ENCODE data around the gene KIT.

DNA sequence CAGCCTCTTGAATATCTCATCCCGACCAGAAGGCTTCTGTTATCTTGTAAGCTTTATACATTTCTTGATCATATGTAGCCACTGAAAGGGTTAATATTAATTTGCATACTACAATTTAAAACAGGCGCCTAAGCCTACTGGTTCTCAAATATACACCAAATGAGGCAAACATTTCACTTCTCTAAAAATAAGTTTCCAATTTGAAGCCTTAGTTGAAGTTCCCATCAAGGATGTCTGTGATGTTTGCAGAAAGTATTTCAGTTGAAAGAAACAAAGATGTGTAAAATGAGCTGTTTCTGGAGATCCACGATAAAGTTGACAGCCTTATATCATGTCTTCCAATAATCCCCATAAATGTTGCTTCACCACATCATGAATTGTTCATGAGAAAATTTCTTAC, 70.6 kb downstream of the KIT start:
- TF ChIP-seq, protein P1, sequence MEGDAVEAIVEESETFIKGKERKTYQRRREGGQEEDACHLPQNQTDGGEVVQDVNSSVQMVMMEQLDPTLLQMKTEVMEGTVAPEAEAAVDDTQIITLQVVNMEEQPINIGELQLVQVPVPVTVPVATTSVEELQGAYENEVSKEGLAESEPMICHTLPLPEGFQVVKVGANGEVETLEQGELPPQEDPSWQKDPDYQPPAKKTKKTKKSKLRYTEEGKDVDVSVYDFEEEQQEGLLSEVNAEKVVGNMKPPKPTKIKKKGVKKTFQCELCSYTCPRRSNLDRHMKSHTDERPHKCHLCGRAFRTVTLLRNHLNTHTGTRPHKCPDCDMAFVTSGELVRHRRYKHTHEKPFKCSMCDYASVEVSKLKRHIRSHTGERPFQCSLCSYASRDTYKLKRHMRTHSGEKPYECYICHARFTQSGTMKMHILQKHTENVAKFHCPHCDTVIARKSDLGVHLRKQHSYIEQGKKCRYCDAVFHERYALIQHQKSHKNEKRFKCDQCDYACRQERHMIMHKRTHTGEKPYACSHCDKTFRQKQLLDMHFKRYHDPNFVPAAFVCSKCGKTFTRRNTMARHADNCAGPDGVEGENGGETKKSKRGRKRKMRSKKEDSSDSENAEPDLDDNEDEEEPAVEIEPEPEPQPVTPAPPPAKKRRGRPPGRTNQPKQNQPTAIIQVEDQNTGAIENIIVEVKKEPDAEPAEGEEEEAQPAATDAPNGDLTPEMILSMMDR (IDR thresholded peaks at IDR 0.05): no peak
- no peak for TF ChIP-seq EP300 (IDR thresholded peaks at IDR 0.05)
- no peak for TF ChIP-seq POLR2A (IDR thresholded peaks at IDR 0.05; ENCODE audit: low read depth)
- no peak for TF ChIP-seq POLR2AphosphoS5 (IDR thresholded peaks at IDR 0.05)
